KMS-11 (cell line): ENCODE data around the gene MTMR12.
A peak's percentile ranks its signal among the peaks of the same experiment; 100 is the strongest.

Experiments used
- H2AFZ ChIP-seq: fragments of 200-600 bp; sonication (generic); 2 replicates; pipeline ENCODE4 v1.6.1; 2016; ENCODE audit warnings: antibody characterized with exemption, mixed run types, low read depth
- H3K27ac ChIP-seq: fragments of 200-600 bp; sonication (generic); 2 replicates; pipeline ENCODE4 v1.6.1; 2016; ENCODE audit warnings: mild to moderate bottlenecking, mixed run types
- H3K27me3 ChIP-seq: fragments of 200-600 bp; sonication (generic); 2 replicates; pipeline ENCODE4 v1.6.1; 2017; ENCODE audit warnings: mild to moderate bottlenecking, low read depth, mixed run types, moderate library complexity; ENCODE audit not compliant: insufficient read depth
- H3K36me3 ChIP-seq: fragments of 200-600 bp; sonication (generic); 2 replicates; pipeline ENCODE4 v1.6.1; 2017; ENCODE audit warnings: mild to moderate bottlenecking, mixed run types; ENCODE audit not compliant: insufficient read depth
- H3K4me1 ChIP-seq: fragments of 200-600 bp; sonication (generic); 2 replicates; pipeline ENCODE4 v1.6.1; 2016; ENCODE audit warnings: mild to moderate bottlenecking, low read depth, mixed run types; ENCODE audit not compliant: poor library complexity, severe bottlenecking
- H3K4me2 ChIP-seq: fragments of 200-600 bp; sonication (generic); 2 replicates; pipeline ENCODE4 v1.7.0; 2016; ENCODE audit warnings: mild to moderate bottlenecking, mixed run types
- H3K4me3 ChIP-seq: fragments of 200-600 bp; sonication (generic); IDR thresholded peaks from 2 replicates; pipeline ENCODE4 v1.6.1; 2017; ENCODE audit warnings: low read depth, low read length, mixed read lengths; ENCODE audit not compliant: insufficient read depth
- H3K79me2 ChIP-seq: fragments of 200-600 bp; sonication (generic); 2 replicates; pipeline ENCODE4 v1.6.1; 2016; ENCODE audit warnings: low read depth, mixed run types; ENCODE audit not compliant: insufficient read depth
- H3K9ac ChIP-seq: fragments of 200-600 bp; sonication (generic); 2 replicates; pipeline ENCODE4 v1.6.1; 2016; ENCODE audit warnings: mild to moderate bottlenecking, mixed run types
- H4K20me1 ChIP-seq: fragments of 200-600 bp; sonication (generic); 2 replicates; pipeline ENCODE4 v1.6.1; 2016; ENCODE audit warnings: mild to moderate bottlenecking, mixed run types; ENCODE audit not compliant: insufficient read depth
- TF ChIP-seq, protein P1 (sequence below): fragments of 200-600 bp; sonication (generic); conservative IDR thresholded peaks from 2 replicates; pipeline ENCODE4 v1.6.1; 2017; ENCODE audit warnings: low read depth, mild to moderate bottlenecking, antibody characterized with exemption, low read length, moderate library complexity, mixed read lengths

The MTMR12 gene

DNA sequence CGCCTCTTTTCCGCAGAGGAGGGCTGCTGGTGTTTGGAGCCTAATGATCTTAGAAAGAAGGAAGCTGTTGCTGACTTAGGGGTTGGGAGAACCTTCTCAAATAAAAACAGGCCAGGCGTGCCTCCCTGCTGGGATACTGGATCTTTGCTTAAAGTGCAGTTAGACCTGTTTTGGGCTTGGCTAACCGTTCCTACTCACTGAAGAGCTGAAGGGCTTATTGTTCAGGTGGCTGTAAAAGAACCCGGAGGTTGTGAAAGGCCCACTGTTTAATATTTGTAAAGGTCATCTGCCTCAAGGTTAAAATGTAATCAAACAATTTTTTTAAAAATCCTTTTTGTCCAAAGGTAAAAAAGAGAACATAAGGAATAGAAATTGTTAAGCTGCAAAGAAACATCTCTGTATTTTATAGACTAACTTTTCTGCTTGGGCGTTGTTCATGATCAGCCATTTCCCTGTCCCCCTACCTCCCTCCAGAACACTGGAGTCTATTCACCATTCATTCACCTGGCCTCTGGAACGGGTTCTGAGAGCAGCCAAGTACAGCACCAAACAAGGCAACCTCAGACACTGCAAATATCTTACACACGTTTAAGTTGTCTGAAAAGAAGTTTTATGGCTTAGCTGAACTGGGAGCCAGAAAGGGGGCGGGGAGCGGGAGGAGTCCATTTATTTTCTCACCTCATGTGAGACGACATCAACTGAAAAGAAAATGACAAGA is 18.6 kb upstream of the MTMR12 start:
- Histone ChIP-seq H3K4me2 (no peak overlapping the region), H3K79me2 (no peaks in the 10 kb centered on the region), H3K4me1 (peaks cover 11% of the 10 kb centered on the region), H3K27ac (no peak overlapping the region), H4K20me1 (no peaks in the 10 kb centered on the region), H3K36me3 (no peaks in the 10 kb centered on the region), H3K27me3 (no peaks in the 10 kb centered on the region), H3K4me3 (no peak overlapping the region), H3K9ac (no peak overlapping the region), H2AFZ (0 out of 2 replicates have a peak overlapping the region, but pooled peaks have one; percentile 11)
- TF ChIP-seq, protein P1, sequence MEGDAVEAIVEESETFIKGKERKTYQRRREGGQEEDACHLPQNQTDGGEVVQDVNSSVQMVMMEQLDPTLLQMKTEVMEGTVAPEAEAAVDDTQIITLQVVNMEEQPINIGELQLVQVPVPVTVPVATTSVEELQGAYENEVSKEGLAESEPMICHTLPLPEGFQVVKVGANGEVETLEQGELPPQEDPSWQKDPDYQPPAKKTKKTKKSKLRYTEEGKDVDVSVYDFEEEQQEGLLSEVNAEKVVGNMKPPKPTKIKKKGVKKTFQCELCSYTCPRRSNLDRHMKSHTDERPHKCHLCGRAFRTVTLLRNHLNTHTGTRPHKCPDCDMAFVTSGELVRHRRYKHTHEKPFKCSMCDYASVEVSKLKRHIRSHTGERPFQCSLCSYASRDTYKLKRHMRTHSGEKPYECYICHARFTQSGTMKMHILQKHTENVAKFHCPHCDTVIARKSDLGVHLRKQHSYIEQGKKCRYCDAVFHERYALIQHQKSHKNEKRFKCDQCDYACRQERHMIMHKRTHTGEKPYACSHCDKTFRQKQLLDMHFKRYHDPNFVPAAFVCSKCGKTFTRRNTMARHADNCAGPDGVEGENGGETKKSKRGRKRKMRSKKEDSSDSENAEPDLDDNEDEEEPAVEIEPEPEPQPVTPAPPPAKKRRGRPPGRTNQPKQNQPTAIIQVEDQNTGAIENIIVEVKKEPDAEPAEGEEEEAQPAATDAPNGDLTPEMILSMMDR = no peak

DNA sequence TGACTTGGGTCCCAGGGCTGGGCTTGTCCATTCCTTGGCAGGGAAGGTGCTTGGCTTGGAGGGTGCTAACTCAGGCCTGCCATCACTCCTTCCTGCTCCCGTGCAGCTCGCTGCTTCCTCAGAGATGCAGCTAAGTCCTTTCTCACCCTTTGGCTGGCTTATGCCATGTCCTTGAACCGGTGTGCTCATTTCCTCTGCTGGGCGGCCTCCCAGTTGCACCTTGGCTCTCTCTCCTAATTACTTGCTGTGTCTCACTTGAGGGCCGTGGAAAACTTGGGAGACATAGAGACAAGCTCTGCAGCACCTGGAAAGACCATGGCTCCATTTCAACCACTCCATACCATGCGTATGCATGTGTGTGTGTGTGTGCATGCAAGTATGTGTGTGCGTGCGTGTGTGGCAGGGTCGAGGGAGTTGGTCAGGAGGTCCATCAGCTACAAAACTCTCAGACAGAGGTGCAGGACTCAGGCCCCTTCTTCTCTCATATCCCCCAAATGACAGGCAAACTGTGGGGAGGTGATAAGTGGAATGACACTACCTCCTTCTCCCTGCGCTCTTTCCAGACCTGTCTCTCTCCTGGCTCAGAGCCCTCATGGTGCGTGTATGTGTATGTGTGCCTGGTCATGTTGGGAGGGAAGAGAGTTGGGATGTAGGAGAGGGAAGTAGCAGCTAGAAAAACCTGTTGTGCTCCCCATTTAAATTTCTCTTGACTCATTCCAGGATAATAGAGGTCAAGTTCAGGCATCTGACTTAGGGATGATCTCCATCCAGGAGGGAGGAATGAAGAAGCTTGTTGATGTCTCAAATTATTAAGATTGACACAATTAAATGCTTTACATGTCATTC is 17.6 kb upstream of the MTMR12 start:
- TF ChIP-seq, protein P1 = no peak
- Histone ChIP-seq H3K79me2 (no peaks in the 10 kb centered on the region), H3K4me1 (peaks cover 21% of the 10 kb centered on the region), H3K36me3 (no peaks in the 10 kb centered on the region), H3K27ac (no peak overlapping the region), H4K20me1 (no peaks in the 10 kb centered on the region), H2AFZ (no peak overlapping the region), H3K4me3 (no peak overlapping the region), H3K4me2 (no peak overlapping the region), H3K27me3 (no peaks in the 10 kb centered on the region), H3K9ac (no peak overlapping the region)

DNA sequence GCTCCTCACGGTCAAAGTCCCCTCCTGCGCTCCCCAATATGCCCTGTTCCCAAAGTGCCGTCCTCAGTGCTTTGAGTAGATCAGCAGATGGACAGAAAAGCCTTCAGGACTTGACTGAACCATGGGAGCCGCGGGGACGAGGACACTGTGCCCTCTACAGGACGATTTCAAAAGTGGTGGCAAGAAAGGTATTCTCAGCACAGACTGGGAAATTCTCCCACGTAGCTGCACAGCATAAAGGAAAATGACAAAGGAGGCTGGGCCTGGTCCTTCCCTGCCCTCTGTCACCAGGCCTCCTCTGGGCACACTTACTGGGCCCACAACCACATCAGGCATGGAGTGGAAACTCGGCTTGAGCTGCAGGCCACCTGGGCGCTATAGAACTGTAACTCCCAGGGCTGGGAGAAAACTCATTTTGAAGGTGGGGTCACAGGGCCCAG is 16.7 kb upstream of the MTMR12 start:
- Histone ChIP-seq H3K4me2 (no peak overlapping the region), H2AFZ (no peak overlapping the region), H3K36me3 (no peaks in the 10 kb centered on the region), H3K27ac (no peak overlapping the region), H3K4me1 (peaks cover 31% of the 10 kb centered on the region), H3K4me3 (no peak overlapping the region), H3K79me2 (no peaks in the 10 kb centered on the region), H4K20me1 (no peaks in the 10 kb centered on the region), H3K27me3 (no peaks in the 10 kb centered on the region), H3K9ac (no peak overlapping the region)
- TF ChIP-seq, protein P1 = peak; percentile 69

- Histone ChIP-seq H3K4me1 (peaks cover 35% of the 10 kb centered on the region), H3K4me2 (peak overlapping the region; percentile 83), H4K20me1 (no peaks in the 10 kb centered on the region), H3K27ac (peak overlapping the region; percentile 62), H3K36me3 (no peaks in the 10 kb centered on the region), H3K9ac (peak overlapping the region; percentile 17; the same call in 1 of the 2 replicates), H3K4me3 (no peak overlapping the region), H3K27me3 (no peaks in the 10 kb centered on the region), H2AFZ (peak overlapping the region; percentile 37), H3K79me2 (no peaks in the 10 kb centered on the region)
- TF ChIP-seq, protein P1 = no peak
Measured at GRCh38 chr5:32326216-32326772, 13.6 kb upstream of the MTMR12 start.
